HEK293T (cell line): Measurements from ENCODE around the gene HENMT1.

Experiments used
- BHLHE40 ChIP-seq: fragments of 450-650 bp; IDR thresholded peaks from 2 replicates; pipeline ENCODE4 v1.6.1; 2016; ENCODE audit warnings: mild to moderate bottlenecking, moderate library complexity, borderline replicate concordance
- ELF4 ChIP-seq: fragments of 450-650 bp; IDR thresholded peaks from 2 replicates; pipeline ENCODE4 v1.6.1; 2017; ENCODE audit warnings: antibody characterized with exemption
- FOXM1 ChIP-seq: fragments of 450-650 bp; IDR thresholded peaks from 2 replicates; pipeline ENCODE4 v1.6.1; 2017; ENCODE audit warnings: mild to moderate bottlenecking, borderline replicate concordance
- HDGF ChIP-seq: fragments of 450-650 bp; IDR thresholded peaks from 2 replicates; pipeline ENCODE4 v1.6.1; 2017; ENCODE audit warnings: antibody characterized with exemption, borderline replicate concordance
- LEF1 ChIP-seq: fragments of 450-650 bp; IDR thresholded peaks from 2 replicates; pipeline ENCODE4 v1.6.1; 2017; ENCODE audit warnings: mild to moderate bottlenecking, borderline replicate concordance
- SP1 ChIP-seq: fragments of 450-650 bp; IDR thresholded peaks from 2 replicates; pipeline ENCODE4 v1.6.1; 2017
- TARDBP ChIP-seq: fragments of 450-650 bp; IDR thresholded peaks from 2 replicates; pipeline ENCODE4 v1.6.1; 2016

DNA sequence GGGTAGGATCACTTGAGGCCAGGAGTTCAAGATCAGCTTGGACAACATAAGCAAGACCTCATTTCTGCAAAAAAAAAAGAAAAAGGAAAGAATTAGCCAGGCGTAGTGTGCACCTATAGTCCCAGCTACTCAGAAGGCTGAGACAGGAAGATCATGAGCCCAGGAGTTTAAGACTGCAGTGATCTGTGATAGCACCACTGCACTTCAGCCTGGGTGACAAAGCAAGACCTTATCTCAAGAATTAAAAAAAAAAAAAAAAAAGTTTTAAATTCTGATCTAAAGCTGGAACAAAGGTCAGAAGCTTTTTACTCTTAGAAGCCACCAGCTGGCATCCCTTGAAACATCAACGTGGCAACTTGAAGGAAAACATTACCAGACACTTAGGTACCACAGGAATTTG is 45.3 kb downstream of the HENMT1 start:
- TF ChIP-seq FOXM1, result no peak
- no peak for TF ChIP-seq HDGF
- TF ChIP-seq SP1, result no peak
- TF ChIP-seq TARDBP, result no peak
- TF ChIP-seq LEF1, result no peak
- no peak for TF ChIP-seq ELF4
- TF ChIP-seq BHLHE40, result no peak
